Neuron (in vitro differentiated cells): ENCODE measurements around the gene MAPK7.

ENCODE experiments used
- H2AFZ ChIP-seq: one replicate; pipeline ENCODE4 v1.6.1; 2013; ENCODE audit warnings: low read depth, mild to moderate bottlenecking, inconsistent platforms, low read length, moderate library complexity
- H3K27me3 ChIP-seq: one replicate; pipeline ENCODE4 v1.6.1; 2013; ENCODE audit warnings: low read length; ENCODE audit not compliant: insufficient read depth
- H3K36me3 ChIP-seq: one replicate; pipeline ENCODE4 v1.6.1; 2013; ENCODE audit warnings: low read length; ENCODE audit not compliant: insufficient read depth
- H3K4me1 ChIP-seq: one replicate; pipeline ENCODE4 v1.6.1; 2013; ENCODE audit warnings: low read length; ENCODE audit not compliant: insufficient read depth
- H3K4me3 ChIP-seq: 2 replicates; pipeline ENCODE4 v1.5.1; 2013; ENCODE audit warnings: mild to moderate bottlenecking, low read length, moderate library complexity
- H3K9me3 ChIP-seq: one replicate; pipeline ENCODE4 v1.6.1; 2013; ENCODE audit warnings: low read length

MAPK7 gene

GRCh38 chr17:19391432-19391831 is 13.1 kb downstream of the MAPK7 start:
- Histone ChIP-seq H3K36me3 (no peaks in the 10 kb centered on the region), H2AFZ (no peak overlapping the region), H3K27me3 (peaks cover 14% of the 10 kb centered on the region)

GRCh38 chr17:19392303-19392702 is 14.0 kb downstream of the MAPK7 start:
- Histone ChIP-seq H3K4me3 (no peak overlapping the region), H3K9me3 (no peaks in the 10 kb centered on the region), H3K4me1 (peaks cover 4% of the 10 kb centered on the region), H3K27me3 (peaks cover 14% of the 10 kb centered on the region), H2AFZ (no peak overlapping the region), H3K36me3 (no peaks in the 10 kb centered on the region)

More at GRCh38 chr17:19391432-19391831, 13.1 kb downstream of the MAPK7 start:
- Histone ChIP-seq H3K4me1 (peaks cover 13% of the 10 kb centered on the region), H3K9me3 (no peaks in the 10 kb centered on the region), H3K4me3 (no peak overlapping the region)

- Histone ChIP-seq H3K9me3 (no peaks in the 10 kb centered on the region), H2AFZ (no peak overlapping the region), H3K4me3 (no peak overlapping the region)
These were observed 19.3 kb downstream of the MAPK7 start for GRCh38 chr17:19397556-19398041.

GRCh38 chr17:19398301-19399181 is 20.2 kb downstream of the MAPK7 start:
- no peak overlapping the region for H3K4me3 ChIP-seq
- no peaks in the 10 kb centered on the region for H3K36me3 ChIP-seq

More at GRCh38 chr17:19397556-19398041, 19.3 kb downstream of the MAPK7 start:
- Histone ChIP-seq H3K4me1 (no peaks in the 10 kb centered on the region), H3K27me3 (peaks cover 2% of the 10 kb centered on the region), H3K36me3 (no peaks in the 10 kb centered on the region)

GRCh38 chr17:19399750-19400450 is 21.6 kb downstream of the MAPK7 start:
- no peak overlapping the region for H2AFZ ChIP-seq
- no peaks in the 10 kb centered on the region for H3K36me3 ChIP-seq
- H3K27me3 ChIP-seq = no peaks in the 10 kb centered on the region
- H3K9me3 ChIP-seq = no peaks in the 10 kb centered on the region
- H3K4me3 ChIP-seq = no peak overlapping the region
- H3K4me1 ChIP-seq = no peaks in the 10 kb centered on the region

More at GRCh38 chr17:19398301-19399181, 20.2 kb downstream of the MAPK7 start:
- H3K4me1 ChIP-seq = no peaks in the 10 kb centered on the region
- H3K27me3 ChIP-seq = no peaks in the 10 kb centered on the region
- no peak overlapping the region for H2AFZ ChIP-seq
- H3K9me3 ChIP-seq = no peaks in the 10 kb centered on the region

- Histone ChIP-seq H3K4me3 (no peak overlapping the region), H3K27me3 (no peaks in the 10 kb centered on the region), H2AFZ (no peak overlapping the region), H3K36me3 (no peaks in the 10 kb centered on the region), H3K9me3 (no peaks in the 10 kb centered on the region), H3K4me1 (no peaks in the 10 kb centered on the region)
These were observed 23.2 kb downstream of the MAPK7 start for GRCh38 chr17:19401321-19402010.

GRCh38 chr17:19402171-19402570 is 23.9 kb downstream of the MAPK7 start:
- Histone ChIP-seq H2AFZ (no peak overlapping the region), H3K27me3 (no peaks in the 10 kb centered on the region), H3K9me3 (no peaks in the 10 kb centered on the region), H3K4me3 (no peak overlapping the region), H3K36me3 (no peaks in the 10 kb centered on the region), H3K4me1 (no peaks in the 10 kb centered on the region)

GRCh38 chr17:19403021-19403420 is 24.7 kb downstream of the MAPK7 start:
- H3K4me1 ChIP-seq = no peaks in the 10 kb centered on the region
- no peaks in the 10 kb centered on the region for H3K36me3 ChIP-seq
- H3K9me3 ChIP-seq = no peaks in the 10 kb centered on the region
- H3K27me3 ChIP-seq = no peaks in the 10 kb centered on the region
- H3K4me3 ChIP-seq = no peak overlapping the region
- no peak overlapping the region for H2AFZ ChIP-seq

GRCh38 chr17:19404264-19404663 is 26.0 kb downstream of the MAPK7 start:
- Histone ChIP-seq H3K9me3 (no peaks in the 10 kb centered on the region), H2AFZ (no peak overlapping the region), H3K4me1 (no peaks in the 10 kb centered on the region), H3K36me3 (no peaks in the 10 kb centered on the region), H3K4me3 (no peak overlapping the region), H3K27me3 (peaks cover 2% of the 10 kb centered on the region)

- H3K4me1 ChIP-seq = no peaks in the 10 kb centered on the region
- peaks cover 11% of the 10 kb centered on the region for H3K27me3 ChIP-seq
- no peak overlapping the region for H2AFZ ChIP-seq
- H3K36me3 ChIP-seq = no peaks in the 10 kb centered on the region
- no peak overlapping the region for H3K4me3 ChIP-seq
- no peaks in the 10 kb centered on the region for H3K9me3 ChIP-seq
These were observed 26.8 kb downstream of the MAPK7 start for GRCh38 chr17:19405114-19405513.

- Histone ChIP-seq H3K27me3 (peaks cover 13% of the 10 kb centered on the region), H2AFZ (no peak overlapping the region), H3K9me3 (no peaks in the 10 kb centered on the region), H3K4me3 (no peak overlapping the region), H3K36me3 (no peaks in the 10 kb centered on the region), H3K4me1 (peaks cover 6% of the 10 kb centered on the region)
These were observed 29.5 kb downstream of the MAPK7 start for GRCh38 chr17:19407601-19408345.

GRCh38 chr17:19408346-19408710 is 30.0 kb downstream of the MAPK7 start:
- no peaks in the 10 kb centered on the region for H3K9me3 ChIP-seq
- no peaks in the 10 kb centered on the region for H3K36me3 ChIP-seq
- peaks cover 6% of the 10 kb centered on the region for H3K4me1 ChIP-seq
- H3K27me3 ChIP-seq = peaks cover 13% of the 10 kb centered on the region
- no peak overlapping the region for H2AFZ ChIP-seq
- no peak overlapping the region for H3K4me3 ChIP-seq
